H1 (cell line): Measurements from ENCODE around the gene FCHO1. TPM values are rescaled to one million over a fixed set of nuclear protein-coding genes. Genes with fewer than 3 reads are reported as not detected.

Source experiments
- ASH2L ChIP-seq: fragments of 200-600, 300-600 bp; sonication (generic); IDR thresholded peaks from one replicate; pipeline ENCODE4 v1.7.1; 2017; ENCODE audit warnings: low read length
- E2F6 ChIP-seq: IDR thresholded peaks from 2 replicates; pipeline ENCODE4 v1.6.1; 2012; ENCODE audit warnings: inconsistent platforms
- EGR1 ChIP-seq: IDR thresholded peaks from 2 replicates; pipeline ENCODE4 v1.6.1; 2011; ENCODE audit warnings: low read depth, low read length, borderline replicate concordance
- EP300 ChIP-seq, 2 experiments: IDR thresholded peaks; 1 replicate in 1 of 2; 2 replicates in 1 of 2; pipeline ENCODE4 v1.6.1; 2011 to 2012; ENCODE audit warnings: low read depth in 2 of 2, low read length in 2 of 2, mild to moderate bottlenecking in 2 of 2, borderline replicate concordance in 1 of 2, inconsistent platforms in 1 of 2, moderate library complexity in 1 of 2
- KDM4A ChIP-seq: IDR thresholded peaks from one replicate; pipeline ENCODE4 v1.7.1; 2012; ENCODE audit warnings: low read depth, mild to moderate bottlenecking, moderate library complexity, low read length, inconsistent platforms; ENCODE audit not compliant: severe bottlenecking
- MAFK ChIP-seq: IDR thresholded peaks from 2 replicates; pipeline ENCODE4 v1.6.1; 2012; ENCODE audit warnings: low read depth, mild to moderate bottlenecking, improper control_type of control experiment, low read length
- NRF1 ChIP-seq: IDR thresholded peaks from 2 replicates; pipeline ENCODE4 v1.6.1; 2011; ENCODE audit warnings: mild to moderate bottlenecking, low read depth, low read length, improper control_type of control experiment
- POU5F1 ChIP-seq: IDR thresholded peaks from 2 replicates; pipeline ENCODE4 v1.6.1; 2011; ENCODE audit warnings: low read depth, mild to moderate bottlenecking, low read length, moderate library complexity
- SAP30 ChIP-seq: fragments of 300-600 bp; sonication (generic); IDR thresholded peaks from 2 replicates; pipeline ENCODE4 v1.7.1; 2012; ENCODE audit warnings: low read length, moderate library complexity, mild to moderate bottlenecking, inconsistent platforms; ENCODE audit not compliant: insufficient read depth, insufficient replicate concordance
- SIRT6 ChIP-seq: IDR thresholded peaks from one replicate; pipeline ENCODE4 v1.7.1; 2012; ENCODE audit warnings: low read length, inconsistent platforms
- SP1 ChIP-seq: IDR thresholded peaks from 2 replicates; pipeline ENCODE4 v1.6.1; 2011; ENCODE audit warnings: low read depth, low read length
- SRF ChIP-seq: IDR thresholded peaks from 2 replicates; pipeline ENCODE4 v1.6.1; 2011; ENCODE audit warnings: mild to moderate bottlenecking, low read depth, low read length, moderate library complexity
- SUZ12 ChIP-seq: fragments of 200-600 bp; sonication (generic); IDR thresholded peaks from 2 replicates; pipeline ENCODE4 v1.6.1; 2012; ENCODE audit warnings: mild to moderate bottlenecking, inconsistent platforms, low read length, moderate library complexity, mixed read lengths
- TCF12 ChIP-seq: IDR thresholded peaks from 2 replicates; pipeline ENCODE4 v1.6.1; 2011; ENCODE audit warnings: low read depth, mild to moderate bottlenecking, low read length
- YY1 ChIP-seq: IDR thresholded peaks from 2 replicates; pipeline ENCODE4 v1.6.1; 2011; ENCODE audit warnings: low read depth, mild to moderate bottlenecking, low read length
- ZNF274 ChIP-seq: IDR thresholded peaks from 2 replicates; pipeline ENCODE4 v1.7.0; 2012; ENCODE audit warnings: low read length, borderline replicate concordance; ENCODE audit errors: extremely low read depth
- polyA plus RNA-seq, 7 experiments: library from polyadenylated mRNA; depleted of rRNA in 3 of 7; stranded (reverse) in 5 of 7; unstranded in 2 of 7; fragments of >200 nt in 5 of 7; fragments of 200-250 nt in 2 of 7; gene quantifications; 1 replicate in 5 of 7; 2 replicates in 1 of 7; 4 replicates in 1 of 7; pipeline versions ENCODE4 v1.2.1 to v1.2.3, GENCODE V29; 2011 to 2013; ENCODE audit warnings: missing spikeins in 2 of 7, mixed read lengths in 2 of 7
- total RNA-seq: library from RNA; stranded (reverse); fragmentation: NEBNext Ultra II Directional; extraction: Animal tissue kit (Norgen Biotek cat#: 25700); gene quantifications from 2 replicates; pipeline ENCODE4 v1.2.1, GENCODE V29; 2021

The FCHO1 gene
- total and polyA plus RNA-seq, 2 of the 8 experiments (the other 6 are each of a cell fraction or from before 2014, with no cell fraction given), result 13.0 to 25.9 TPM

GRCh38 chr19:17706750-17707181 lies 44.5 kb upstream of the FCHO1 start (continued):
- TF ChIP-seq SUZ12 (no peak), ASH2L (no peak), ZNF274 (no peak), SAP30 (no peak), E2F6 (peak; percentile 83), MAFK (no peak), SRF (no peak), TCF12 (no peak), SP1 (peak; percentile 83), EGR1 (no peak), YY1 (no peak), SIRT6 (no peak), EP300 (IDR thresholded peaks at IDR 0.05; ENCODE audit: borderline replicate concordance in 1 of 2, low read depth in 2 of 2, low read length in 2 of 2) (no peak), NRF1 (no peak), POU5F1 (no peak), KDM4A (no peak)
